Measurements from ENCODE around the gene MEF2C. TPM values are rescaled to one million over a fixed set of nuclear protein-coding genes. Genes with fewer than 3 reads are reported as not detected.

The MEF2C gene
- polyA plus RNA-seq, 3 donors = 32.0 to 89.3 (median 88.3) TPM

- H3K9ac ChIP-seq (ENCODE audit: insufficient read depth, low read length, poor library complexity, severe bottlenecking) = no peak overlapping the region
- peaks cover 12% of the 10 kb centered on the region in 2 donors for H3K4me1 ChIP-seq (ENCODE audit: control insufficient read depth in 1 of 2, insufficient read depth in 2 of 2, low read length in 2 of 2)
- Mint-ChIP-seq H3K4me1 (peaks cover 26% of the 10 kb centered on the region), H3K27ac (no peak overlapping the region), H3K36me3 (peaks cover 3 to 13% of the 10 kb centered on the region in 2 donors), H3K9me3 (peaks cover 0 to 40% (median 14%) of the 10 kb centered on the region in 7 donors), H3K4me3 (peak overlapping the region in 1 of 2 donors; percentile 36), H3K27me3 (ENCODE audit: low read depth in 3 of 3) (peaks cover 100% of the 10 kb centered on the region in 3 donors)
- H2AFZ ChIP-seq (ENCODE audit: insufficient read depth, low read depth, low read length, poor library complexity, severe bottlenecking) = no peak overlapping the region
- no CpG with 5 or more reads among the region's 15 CpGs for WGBS (ENCODE audit: insufficient coverage)
- H3K27me3 ChIP-seq (ENCODE audit: control insufficient read depth in 2 of 2, insufficient read depth in 2 of 2, low read length in 2 of 2) = peaks cover 98 to 100% of the 10 kb centered on the region in 2 donors
- no peaks in the 10 kb centered on the region for H4K20me1 ChIP-seq (ENCODE audit: insufficient read depth, low read length)
- intact Hi-C loops (cut with micrococcal nuclease) = loop anchor here in 1 of 2 donors (10.0 kb wide), 1 partner anchor 542 kb away; no protein-coding TSS in a partner anchor
- H3K36me3 ChIP-seq (replicated peaks in 1 of 2; ENCODE audit: control insufficient read depth in 1 of 2, insufficient read depth in 2 of 2, low read length in 2 of 2) = no peaks in the 10 kb centered on the region
- no peak for TF ChIP-seq CTCF (IDR thresholded peaks at IDR 0.05)
- no peak overlapping the region for H3K4me3 ChIP-seq (replicated peaks in 1 of 3; ENCODE audit: low read depth in 2 of 3, low read length in 3 of 3)
- H3K79me2 ChIP-seq (ENCODE audit: insufficient read depth, low read length) = no peaks in the 10 kb centered on the region
- no peak overlapping the region for H3K27ac ChIP-seq (ENCODE audit: low read depth in 1 of 2, low read length in 2 of 2)
- H3K4me2 ChIP-seq (replicated peaks; ENCODE audit: extremely low read depth, low read length, poor library complexity, severe bottlenecking) = no peak overlapping the region
- DNase-seq = no peak
- H3K9me3 ChIP-seq (replicated peaks in 1 of 2; ENCODE audit: control insufficient read depth in 1 of 2, insufficient read depth in 1 of 2, low read length in 2 of 2) = peaks cover 7 to 70% of the 10 kb centered on the region in 2 donors
Measured at GRCh38 chr5:88686726-88687125, 196.3 kb downstream of the MEF2C start.

- no peak overlapping the region for H3K27ac ChIP-seq (ENCODE audit: low read depth in 1 of 2, low read length in 2 of 2)
- no peak overlapping the region for H2AFZ ChIP-seq (ENCODE audit: insufficient read depth, low read depth, low read length, poor library complexity, severe bottlenecking)
- no peak overlapping the region for H3K9ac ChIP-seq (ENCODE audit: insufficient read depth, low read length, poor library complexity, severe bottlenecking)
- H4K20me1 ChIP-seq (ENCODE audit: insufficient read depth, low read length) = no peaks in the 10 kb centered on the region
- Mint-ChIP-seq H3K4me3 (peak overlapping the region in 1 of 2 donors; percentile 36), H3K9me3 (peaks cover 0 to 38% (median 11%) of the 10 kb centered on the region in 7 donors), H3K36me3 (peaks cover 3 to 10% of the 10 kb centered on the region in 2 donors), H3K27me3 (ENCODE audit: low read depth in 3 of 3) (peaks cover 99 to 100% (median 99%) of the 10 kb centered on the region in 3 donors), H3K4me1 (peaks cover 20% of the 10 kb centered on the region), H3K27ac (no peak overlapping the region)
- no peak for DNase-seq
- intact Hi-C loops (cut with micrococcal nuclease) = loop anchor here in 1 of 2 donors (10.0 kb wide), 1 partner anchor 541 kb away; no protein-coding TSS in a partner anchor
- H3K36me3 ChIP-seq (replicated peaks in 1 of 2; ENCODE audit: control insufficient read depth in 1 of 2, insufficient read depth in 2 of 2, low read length in 2 of 2) = no peaks in the 10 kb centered on the region
- H3K4me1 ChIP-seq (ENCODE audit: control insufficient read depth in 1 of 2, insufficient read depth in 2 of 2, low read length in 2 of 2) = peaks cover 6% of the 10 kb centered on the region in 2 donors
- 7% methylated on average over 6 of the region's 23 CpGs for WGBS (ENCODE audit: insufficient coverage)
- peaks cover 7 to 70% of the 10 kb centered on the region in 2 donors for H3K9me3 ChIP-seq (replicated peaks in 1 of 2; ENCODE audit: control insufficient read depth in 1 of 2, insufficient read depth in 1 of 2, low read length in 2 of 2)
- peaks cover 99 to 100% of the 10 kb centered on the region in 2 donors for H3K27me3 ChIP-seq (ENCODE audit: control insufficient read depth in 2 of 2, insufficient read depth in 2 of 2, low read length in 2 of 2)
- H3K4me2 ChIP-seq (replicated peaks; ENCODE audit: extremely low read depth, low read length, poor library complexity, severe bottlenecking) = no peak overlapping the region
- no peaks in the 10 kb centered on the region for H3K79me2 ChIP-seq (ENCODE audit: insufficient read depth, low read length)
- no peak overlapping the region for H3K4me3 ChIP-seq (replicated peaks in 1 of 3; ENCODE audit: low read depth in 2 of 3, low read length in 3 of 3)
- TF ChIP-seq CTCF (IDR thresholded peaks at IDR 0.05) = no peak
Measured at GRCh38 chr5:88685591-88686541, 197.1 kb downstream of the MEF2C start.

Measured in CD14-positive monocyte (primary cell).